Lung (tissue), 12 donors: ENCODE results near the gene RLN3. TPM values are rescaled to one million over a fixed set of nuclear protein-coding genes. Genes with fewer than 3 reads are reported as not detected.

Source experiments
- ATAC-seq: fragments of 200-7000 bp; cut with Tn5 transposase; one replicate; pipeline ENCODE4 v1.9.1; 2020; ENCODE audit warnings: moderate number of reproducible peaks; ENCODE audit not compliant: insufficient read depth, low FRiP score
- DNase-seq, 3 donors: peaks; one replicate each; pipeline ENCODE4 v3.0.0-alpha.2; 2013 to 2017
- H3K27ac ChIP-seq, 2 donors: one replicate each; pipeline ENCODE4 v1.5.1; 2013; ENCODE audit warnings: mild to moderate bottlenecking in 2 of 2, moderate library complexity in 2 of 2, control low read depth in 1 of 2, inconsistent platforms in 1 of 2, low read depth in 1 of 2, low read length in 1 of 2
- H3K27me3 ChIP-seq, 3 donors: one replicate each; pipeline ENCODE4 v1.5.1; 2013; ENCODE audit warnings: low read length in 2 of 3; ENCODE audit not compliant: control insufficient read depth in 3 of 3, insufficient read depth in 3 of 3
- H3K36me3 ChIP-seq, 4 donors: one replicate each; pipeline ENCODE4 v1.5.1; 2013; ENCODE audit warnings: low read length in 4 of 4, mild to moderate bottlenecking in 1 of 4, moderate library complexity in 1 of 4; ENCODE audit not compliant: control insufficient read depth in 4 of 4, insufficient read depth in 4 of 4
- H3K4me1 ChIP-seq, 5 donors: one replicate each; pipeline ENCODE4 v1.5.1; 2013; ENCODE audit warnings: low read length in 5 of 5, mild to moderate bottlenecking in 2 of 5, moderate library complexity in 1 of 5; ENCODE audit not compliant: control insufficient read depth in 5 of 5, insufficient read depth in 5 of 5
- H3K4me3 ChIP-seq: one replicate; pipeline ENCODE4 v1.5.1; 2013; ENCODE audit warnings: mild to moderate bottlenecking, control low read depth, moderate library complexity
- H3K9ac ChIP-seq, 2 donors: one replicate each; pipeline ENCODE4 v1.5.1; 2013; ENCODE audit warnings: low read length in 2 of 2, control low read depth in 1 of 2; ENCODE audit not compliant: insufficient read depth in 1 of 2
- H3K9me3 ChIP-seq, 4 donors: one replicate each; pipeline ENCODE4 v1.5.1; 2013; ENCODE audit warnings: low read length in 3 of 4, mild to moderate bottlenecking in 1 of 4, moderate library complexity in 1 of 4; ENCODE audit not compliant: control insufficient read depth in 4 of 4, insufficient read depth in 3 of 4
- CTCF ChIP-seq: IDR thresholded peaks from 2 replicates; pipeline ENCODE4 v1.5.1; 2012; ENCODE audit warnings: mild to moderate bottlenecking; ENCODE audit errors: control extremely low read depth, extremely low read depth
- WGBS, 2 donors: extraction: QIAGEN DNeasy Blood & Tissue Kit; methylation state at CpG; one replicate each; pipeline ENCODE4 v1.1.7; 2013; 5-methylcytosine and 5-hydroxymethylcytosine counted together
- polyA plus RNA-seq, 2 donors: library from polyadenylated mRNA; stranded (reverse); fragments of 200-250 nt; gene quantifications; one replicate each; pipeline ENCODE4 v1.2.1, GENCODE V29; 2013
- total RNA-seq, 2 donors: library from RNA; depleted of rRNA in 1 of 2; stranded (reverse); fragments of >200 nt in 1 of 2; gene quantifications; one replicate each; pipeline ENCODE4 v1.2.1, GENCODE V29; 2014 to 2021
- donor health status: control.
- donor health status: control.
- donor health status: Bipolar disorder and iron deficiency.
- donor health status: healthy.
- donor health status: DM: yes; HTN: yes; CAD: no.

RLN3 gene
- total and polyA plus RNA-seq, 4 donors = 0.50 to 0.52 TPM; not detected in 2

GRCh38 chr19:13983213-13983889 is 44.6 kb upstream of the RLN3 start:
- peaks cover 0 to 18% (median 4%) of the 10 kb centered on the region in 4 donors for H3K36me3 ChIP-seq
- no peak overlapping the region for H3K27ac ChIP-seq
- no peak overlapping the region for H3K4me3 ChIP-seq
- H3K4me1 ChIP-seq = peaks cover 0 to 20% (median 13%) of the 10 kb centered on the region in 5 donors
- no peak overlapping the region for H3K9ac ChIP-seq
- H3K9me3 ChIP-seq = no peaks in the 10 kb centered on the region
- ATAC-seq (no peak), DNase-seq (no peak)
- 84 to 88% methylated on average over 21 of the region's 21 CpGs for WGBS, 2 donors
- no peak for TF ChIP-seq CTCF
- H3K27me3 ChIP-seq = no peaks in the 10 kb centered on the region

GRCh38 chr19:13984186-13984585 is 43.8 kb upstream of the RLN3 start:
- Histone ChIP-seq H3K9ac (no peak overlapping the region), H3K27me3 (no peaks in the 10 kb centered on the region), H3K4me1 (peaks cover 0 to 18% (median 10%) of the 10 kb centered on the region in 5 donors), H3K36me3 (peaks cover 0 to 20% (median 4%) of the 10 kb centered on the region in 4 donors), H3K9me3 (no peaks in the 10 kb centered on the region), H3K27ac (no peak overlapping the region), H3K4me3 (no peak overlapping the region)
- ATAC-seq (no peak), DNase-seq (no peak)
- WGBS, 2 donors = 80 to 87% methylated on average over 15 of the region's 15 CpGs
- TF ChIP-seq CTCF = no peak

GRCh38 chr19:13984875-13985741 is 42.8 kb upstream of the RLN3 start:
- Histone ChIP-seq H3K27me3 (no peaks in the 10 kb centered on the region), H3K4me1 (peaks cover 0 to 14% (median 5%) of the 10 kb centered on the region in 5 donors), H3K9ac (no peak overlapping the region), H3K36me3 (peaks cover 0 to 20% (median 6%) of the 10 kb centered on the region in 4 donors), H3K4me3 (no peak overlapping the region), H3K9me3 (no peaks in the 10 kb centered on the region), H3K27ac (peak overlapping the region in 1 of 2 donors; percentile 93)
- peak; percentile 16 for ATAC-seq
- no peak for DNase-seq
- WGBS, 2 donors = 65 to 71% methylated on average over 25 of the region's 25 CpGs
- no peak for TF ChIP-seq CTCF
